Endodermal cell (in vitro differentiated cells): Measurements from ENCODE around the gene JADE3. TPM values are rescaled to one million over a fixed set of nuclear protein-coding genes. Genes with fewer than 3 reads are reported as not detected.

Experiments
- DNase-seq: peaks from one replicate; pipeline ENCODE4 v3.0.0-alpha.2; 2017
- H3K27ac ChIP-seq: 2 replicates; pipeline ENCODE4 v1.5.1; 2013; ENCODE audit warnings: mild to moderate bottlenecking, low read depth, low read length, moderate library complexity
- H3K27me3 ChIP-seq: 2 replicates; pipeline ENCODE4 v1.6.1; 2013; ENCODE audit warnings: mild to moderate bottlenecking, low read length, moderate library complexity; ENCODE audit not compliant: insufficient read depth, control insufficient read depth, poor library complexity, severe bottlenecking
- H3K36me3 ChIP-seq: 2 replicates; pipeline ENCODE4 v1.7.0; 2013; ENCODE audit warnings: mild to moderate bottlenecking, low read length, moderate library complexity; ENCODE audit not compliant: control insufficient read depth, insufficient read depth
- H3K4me1 ChIP-seq: one replicate; pipeline ENCODE4 v1.7.0; 2013; ENCODE audit warnings: low read length; ENCODE audit not compliant: control insufficient read depth, insufficient read depth
- H3K4me3 ChIP-seq: 2 replicates; pipeline ENCODE4 v1.5.1; 2013; ENCODE audit warnings: mild to moderate bottlenecking, low read length, moderate library complexity
- H3K9ac ChIP-seq: 2 replicates; pipeline ENCODE4 v1.6.1; 2013; ENCODE audit warnings: mild to moderate bottlenecking, low read length, moderate library complexity; ENCODE audit not compliant: poor library complexity, severe bottlenecking; ENCODE audit errors: extremely low read depth
- H3K9me3 ChIP-seq: 2 replicates; pipeline ENCODE4 v1.6.1; 2013; ENCODE audit warnings: mild to moderate bottlenecking, low read length, moderate library complexity; ENCODE audit not compliant: control insufficient read depth
- H3K27ac Mint-ChIP-seq: 2 replicates; pipeline ENCODE4 v1.8.0; 2020; ENCODE audit warnings: mixed read lengths
- H3K27me3 Mint-ChIP-seq: 2 replicates; pipeline ENCODE4 v1.8.0; 2021; ENCODE audit warnings: mild to moderate bottlenecking, mixed read lengths; ENCODE audit not compliant: insufficient read depth
- H3K36me3 Mint-ChIP-seq: 2 replicates; pipeline ENCODE4 v1.8.0; 2020; ENCODE audit warnings: low read depth, mixed read lengths
- H3K4me1 Mint-ChIP-seq: 2 replicates; pipeline ENCODE4 v1.8.0; 2020; ENCODE audit warnings: mixed read lengths
- H3K4me3 Mint-ChIP-seq: 2 replicates; pipeline ENCODE4 v1.8.0; 2020; ENCODE audit warnings: mild to moderate bottlenecking, moderate library complexity, mixed read lengths
- H3K9me3 Mint-ChIP-seq: 2 replicates; pipeline ENCODE4 v1.8.0; 2020; ENCODE audit warnings: mild to moderate bottlenecking, mixed read lengths
- CTCF ChIP-seq: fragments of 200-600 bp; sonication (generic); conservative IDR thresholded peaks from 2 replicates; pipeline ENCODE4 v1.5.0; 2021; ENCODE audit warnings: antibody characterized with exemption, mild to moderate bottlenecking
- WGBS, 2 experiments: methylation state at CpG; one replicate each; pipeline versions ENCODE4 v1.1.5 to v1.1.7; 2013; ENCODE audit warnings: missing lambda C conversion rate in 2 of 2, mixed read lengths in 1 of 2; ENCODE audit not compliant: insufficient coverage in 1 of 2, insufficient read length in 1 of 2; 5-methylcytosine and 5-hydroxymethylcytosine counted together
- total RNA-seq, 2 donors: library from RNA; stranded (reverse); fragmentation: NEBNext Ultra II Directional in 1 of 2; extraction: Animal tissue kit (Norgen Biotek cat#: 25700) in 1 of 2; gene quantifications; 2 replicates in 1 of 2; 3 replicates in 1 of 2; pipeline ENCODE4 v1.2.1, GENCODE V29; 2021

Gene JADE3
- total RNA-seq, 2 donors from 2014 or later: 26.4 to 31.3 TPM

DNA sequence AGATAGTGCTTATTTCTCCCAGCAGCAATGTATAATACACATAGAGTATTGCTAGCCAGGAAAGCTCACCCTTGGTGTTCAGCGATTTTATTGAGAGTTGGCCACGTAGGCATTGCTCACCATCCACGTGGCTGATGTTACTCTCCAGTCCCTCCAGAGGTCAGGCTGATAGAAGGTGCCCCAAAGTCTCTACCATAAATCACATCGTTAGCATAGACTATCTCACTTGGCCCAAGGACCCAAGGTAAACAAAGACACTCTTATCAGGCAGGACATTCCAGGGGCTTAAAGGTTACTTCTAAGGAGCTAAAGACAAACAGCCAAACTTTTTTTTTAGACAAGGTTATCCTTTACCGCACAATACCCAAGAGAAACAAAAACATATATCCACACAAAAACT lies 135.8 kb downstream of the JADE3 start:
- peak; percentile 28 for TF ChIP-seq CTCF
- peak; percentile 40 for DNase-seq
- Mint-ChIP-seq H3K4me3 (no peak overlapping the region), H3K4me1 (peaks cover 7% of the 10 kb centered on the region), H3K36me3 (peaks cover 16% of the 10 kb centered on the region), H3K27ac (peak overlapping the region; percentile 68), H3K9me3 (peaks cover 55% of the 10 kb centered on the region), H3K27me3 (no peaks in the 10 kb centered on the region)
- no peak overlapping the region for H3K27ac ChIP-seq
- peaks cover 3% of the 10 kb centered on the region for H3K36me3 ChIP-seq
- H3K4me1 ChIP-seq: no peaks in the 10 kb centered on the region
- H3K9ac ChIP-seq: no peak overlapping the region
- H3K27me3 ChIP-seq: no peaks in the 10 kb centered on the region
- WGBS, 2 experiments: 63 to 72% methylated on average over 1 to 5 of the region's 5 CpGs
- peaks cover 18% of the 10 kb centered on the region for H3K9me3 ChIP-seq
- H3K4me3 ChIP-seq: no peak overlapping the region

DNA sequence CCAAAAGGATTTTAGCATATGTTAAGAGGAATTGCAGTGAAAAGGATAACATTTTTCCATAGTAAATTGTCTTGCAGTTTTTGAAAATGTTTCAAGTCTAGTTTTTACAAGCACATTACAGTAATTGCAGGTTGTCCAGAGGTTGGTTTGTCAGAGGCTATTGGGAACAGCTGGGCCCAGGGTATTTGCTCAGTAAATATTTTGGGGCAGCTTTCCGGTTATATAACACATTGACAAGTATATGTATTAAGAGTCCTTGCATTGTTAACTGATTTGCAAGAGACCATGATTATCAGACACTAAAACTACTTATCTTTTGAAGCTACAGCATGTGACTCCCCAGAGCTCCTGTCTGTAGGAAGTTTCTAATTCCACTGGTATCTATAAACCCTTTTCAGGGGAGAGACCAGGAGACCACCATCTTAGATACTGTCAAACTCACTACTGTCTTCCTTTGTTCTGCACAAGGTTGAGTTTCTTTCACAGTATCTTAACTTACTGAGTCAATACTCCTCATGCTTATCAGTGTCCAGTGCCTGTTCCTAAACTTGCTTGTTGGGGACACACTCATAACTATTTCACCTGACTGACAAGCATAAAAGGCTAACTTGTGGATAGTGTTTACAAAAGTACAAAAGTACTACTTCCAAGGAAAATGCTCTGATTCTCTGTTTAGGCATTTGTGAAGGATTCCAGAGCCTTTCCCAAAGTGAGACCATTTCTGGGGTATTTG lies 147.1 kb downstream of the JADE3 start:
- Histone ChIP-seq H3K4me3 (no peak overlapping the region), H3K9me3 (no peaks in the 10 kb centered on the region), H3K27ac (no peak overlapping the region), H3K9ac (no peak overlapping the region), H3K27me3 (no peaks in the 10 kb centered on the region), H3K4me1 (peaks cover 20% of the 10 kb centered on the region), H3K36me3 (peaks cover 4% of the 10 kb centered on the region)
- 100% methylated on average over 1 of the region's 1 CpG; no CpG with 5 or more reads in 1 of the 2 experiments for WGBS, 2 experiments
- Mint-ChIP-seq H3K27ac (no peak overlapping the region), H3K36me3 (peaks cover 15% of the 10 kb centered on the region), H3K4me1 (peaks cover 16% of the 10 kb centered on the region), H3K27me3 (no peaks in the 10 kb centered on the region), H3K4me3 (no peak overlapping the region), H3K9me3 (peaks cover 36% of the 10 kb centered on the region)
- no peak for DNase-seq
- no peak for TF ChIP-seq CTCF

DNA sequence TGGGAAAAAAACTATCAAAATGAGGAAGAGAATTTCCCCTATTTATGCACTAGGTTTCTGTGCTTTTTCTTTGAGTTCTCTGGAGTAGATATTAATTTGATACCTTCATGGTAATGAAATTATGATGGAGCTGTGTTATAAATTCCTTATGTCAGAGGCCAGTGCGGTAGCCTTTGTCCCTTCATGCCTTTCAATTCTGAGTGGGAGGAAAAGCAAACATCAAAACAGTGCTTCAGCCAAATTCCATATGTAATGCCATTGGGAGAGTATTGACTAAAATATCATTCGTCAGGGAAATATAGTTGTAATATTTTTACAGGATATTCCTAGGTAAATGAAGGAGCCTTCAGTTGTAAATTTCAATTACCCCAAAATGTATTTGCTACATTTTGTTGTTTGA lies 148.5 kb downstream of the JADE3 start:
- TF ChIP-seq CTCF: no peak
- Histone ChIP-seq H3K4me1 (peaks cover 20% of the 10 kb centered on the region), H3K27ac (no peak overlapping the region), H3K27me3 (no peaks in the 10 kb centered on the region), H3K4me3 (no peak overlapping the region), H3K9me3 (no peaks in the 10 kb centered on the region), H3K36me3 (peaks cover 4% of the 10 kb centered on the region), H3K9ac (no peak overlapping the region)
- H3K36me3 Mint-ChIP-seq: peaks cover 13% of the 10 kb centered on the region
- 93% methylated on average over 1 of the region's 2 CpGs; no CpG with 5 or more reads in 1 of the 2 experiments for WGBS, 2 experiments
- H3K9me3 Mint-ChIP-seq: peaks cover 36% of the 10 kb centered on the region
- no peak overlapping the region for H3K4me3 Mint-ChIP-seq
- no peak overlapping the region for H3K27ac Mint-ChIP-seq
- H3K4me1 Mint-ChIP-seq: peaks cover 16% of the 10 kb centered on the region
- DNase-seq: no peak
- no peaks in the 10 kb centered on the region for H3K27me3 Mint-ChIP-seq
